HEK293T (cell line): Measurements from ENCODE around the gene NR6A1.
"Not testable (repeated sequence)": the region's sequence is repeated elsewhere in the genome, so short reads cannot be mapped to it uniquely, and the experiment has no call there.

ENCODE experiments used
- CTCF ChIA-PET: fragments of 350-600 bp; formaldehyde crosslinking; extraction: SDS; loops from one replicate; lab custom pipeline; 2021; ENCODE audit warnings: antibody characterized with exemption, inconsistent platforms; lab: Yijun Ruan, JAX
- POLR2A ChIA-PET: fragments of 350-600 bp; formaldehyde crosslinking; extraction: SDS; loops from one replicate; lab custom pipeline; 2020; ENCODE audit warnings: antibody characterized with exemption, inconsistent platforms; lab: Yijun Ruan, JAX
- DNase-seq: peaks from one replicate; pipeline ENCODE4 v3.0.0; 2012; ENCODE audit warnings: mixed read lengths; ENCODE audit errors: extremely low spot score
- ARNT ChIP-seq: fragments of 450-650 bp; IDR thresholded peaks from 2 replicates; pipeline ENCODE4 v1.6.1; 2017; ENCODE audit warnings: mild to moderate bottlenecking
- BHLHE40 ChIP-seq: fragments of 450-650 bp; IDR thresholded peaks from 2 replicates; pipeline ENCODE4 v1.6.1; 2016; ENCODE audit warnings: mild to moderate bottlenecking, moderate library complexity, borderline replicate concordance
- CTBP1 ChIP-seq: fragments of 450-650 bp; IDR thresholded peaks from 2 replicates; pipeline ENCODE4 v1.6.1; 2016; ENCODE audit warnings: borderline replicate concordance
- ELF4 ChIP-seq: fragments of 450-650 bp; IDR thresholded peaks from 2 replicates; pipeline ENCODE4 v1.6.1; 2017; ENCODE audit warnings: antibody characterized with exemption
- FOXA1 ChIP-seq: fragments of 450-650 bp; IDR thresholded peaks from 2 replicates; pipeline ENCODE4 v1.6.1; 2016; ENCODE audit warnings: mild to moderate bottlenecking
- FOXK2 ChIP-seq: fragments of 450-650 bp; IDR thresholded peaks from 2 replicates; pipeline ENCODE4 v1.6.1; 2016; ENCODE audit warnings: mild to moderate bottlenecking
- FOXM1 ChIP-seq: fragments of 450-650 bp; IDR thresholded peaks from 2 replicates; pipeline ENCODE4 v1.6.1; 2017; ENCODE audit warnings: mild to moderate bottlenecking, borderline replicate concordance
- HDGF ChIP-seq: fragments of 450-650 bp; IDR thresholded peaks from 2 replicates; pipeline ENCODE4 v1.6.1; 2017; ENCODE audit warnings: antibody characterized with exemption, borderline replicate concordance
- L3MBTL2 ChIP-seq: fragments of 450-650 bp; conservative IDR thresholded peaks from 2 replicates; pipeline ENCODE4 v1.6.1; 2016; ENCODE audit warnings: mild to moderate bottlenecking
- LEF1 ChIP-seq: fragments of 450-650 bp; IDR thresholded peaks from 2 replicates; pipeline ENCODE4 v1.6.1; 2017; ENCODE audit warnings: mild to moderate bottlenecking, borderline replicate concordance
- NFRKB ChIP-seq: fragments of 450-650 bp; IDR thresholded peaks from 2 replicates; pipeline ENCODE4 v1.6.1; 2016; ENCODE audit warnings: mild to moderate bottlenecking, moderate library complexity
- PKNOX1 ChIP-seq: fragments of 450-650 bp; IDR thresholded peaks from 2 replicates; pipeline ENCODE4 v1.6.1; 2016
- SP1 ChIP-seq: fragments of 450-650 bp; IDR thresholded peaks from 2 replicates; pipeline ENCODE4 v1.6.1; 2017
- SUZ12 ChIP-seq: fragments of 450-650 bp; IDR thresholded peaks from 2 replicates; pipeline ENCODE4 v1.6.1; 2016; ENCODE audit warnings: mild to moderate bottlenecking
- TARDBP ChIP-seq: fragments of 450-650 bp; IDR thresholded peaks from 2 replicates; pipeline ENCODE4 v1.6.1; 2016
- ZNF384 ChIP-seq: fragments of 450-650 bp; IDR thresholded peaks from 2 replicates; pipeline ENCODE4 v1.6.1; 2016

The NR6A1 gene

GRCh38 chr9:124617477-124618141 lies 153.5 kb downstream of the NR6A1 start:
- TF ChIP-seq HDGF (no peak), L3MBTL2 (no peak), BHLHE40 (no peak), CTBP1 (no peak), FOXA1 (no peak), TARDBP (no peak), PKNOX1 (no peak), FOXM1 (no peak), ZNF384 (no peak), ELF4 (no peak)
- peak; percentile 81 for DNase-seq
- POLR2A ChIA-PET, result interaction anchor here (0.5 to 1.2 kb wide), 4 partner anchors 42 to 94 kb away, joined by 3 read pairs; no protein-coding TSS in a partner anchor
- CTCF ChIA-PET, result interaction anchor here (0.6 to 2.4 kb wide), 24 partner anchors 10 to 207 kb away, joined by 3 to 40 read pairs (median 4); no protein-coding TSS in a partner anchor

GRCh38 chr9:124616961-124617360 lies 154.2 kb downstream of the NR6A1 start:
- CTCF ChIA-PET, result interaction anchor here (0.6 to 2.4 kb wide), 23 partner anchors 10 to 207 kb away, joined by 3 to 40 read pairs (median 4); no protein-coding TSS in a partner anchor
- no peak for DNase-seq
- POLR2A ChIA-PET, result interaction anchor here (0.5 to 1.2 kb wide), 4 partner anchors 42 to 95 kb away, joined by 3 read pairs; no protein-coding TSS in a partner anchor
- peak; percentile 76 for TF ChIP-seq PKNOX1
- no peak for TF ChIP-seq SUZ12

GRCh38 chr9:124615840-124616239 lies 155.3 kb downstream of the NR6A1 start:
- CTCF ChIA-PET, result interaction anchor here (0.6 to 3.3 kb wide), 4 partner anchors 8 to 223 kb away, joined by 3 to 16 read pairs (median 4); no protein-coding TSS in a partner anchor
- POLR2A ChIA-PET, result interaction anchor here (0.7 kb wide), 1 partner anchor 154 kb away, joined by 3 read pairs; no protein-coding TSS in a partner anchor
- DNase-seq, result not testable (repeated sequence)

- TF ChIP-seq FOXK2 (no peak), ARNT (no peak), ELF4 (no peak), NFRKB (no peak), ZNF384 (no peak), LEF1 (no peak), CTBP1 (no peak), SUZ12 (no peak), TARDBP (no peak), SP1 (no peak), FOXA1 (no peak), BHLHE40 (no peak), L3MBTL2 (no peak), HDGF (no peak), FOXM1 (no peak), PKNOX1 (no peak)
- no peak for DNase-seq
- POLR2A ChIA-PET, result interaction anchor here (0.7 kb wide), 1 partner anchor 155 kb away, joined by 3 read pairs; no protein-coding TSS in a partner anchor
- CTCF ChIA-PET, result interaction anchor here (0.6 to 3.3 kb wide), 4 partner anchors 9 to 183 kb away, joined by 3 to 16 read pairs (median 4); no protein-coding TSS in a partner anchor
Observed at GRCh38 chr9:124615100-124615742, 155.9 kb downstream of the NR6A1 start.

GRCh38 chr9:124613849-124614248 lies 157.3 kb downstream of the NR6A1 start:
- no peak for DNase-seq
- ChIA-PET CTCF (interaction anchor here (0.7 to 3.3 kb wide), 4 partner anchors 62 to 153 kb away, joined by 3 to 16 read pairs (median 6); no protein-coding TSS in a partner anchor), POLR2A (no interaction called here)
- no peak for TF ChIP-seq L3MBTL2
- TF ChIP-seq BHLHE40, result no peak
- TF ChIP-seq NFRKB, result no peak
- no peak for TF ChIP-seq FOXA1
- no peak for TF ChIP-seq LEF1

GRCh38 chr9:124611106-124611505 lies 160.0 kb downstream of the NR6A1 start:
- TF ChIP-seq ARNT (no peak), FOXK2 (no peak), BHLHE40 (no peak), ELF4 (no peak), CTBP1 (no peak), HDGF (no peak), FOXM1 (no peak), L3MBTL2 (no peak), SP1 (no peak), TARDBP (no peak)
- CTCF ChIA-PET, result no interaction called here
- no peak for DNase-seq
- POLR2A ChIA-PET, result no interaction called here
